Subcutaneous abdominal adipose tissue (tissue), 5 donors: ENCODE data around the gene RAB11FIP3.
"Not testable (repeated sequence)": the region's sequence is repeated elsewhere in the genome, so short reads cannot be mapped to it uniquely, and the experiment has no call there.

Experiments
- H3K27ac ChIP-seq: one replicate; pipeline ENCODE4 v1.7.0; 2013; ENCODE audit warnings: low read depth, mild to moderate bottlenecking, inconsistent platforms, low read length, moderate library complexity
- H3K27me3 ChIP-seq, 5 donors: one replicate each; pipeline ENCODE4 v1.7.0; 2013; ENCODE audit warnings: low read length in 5 of 5, inconsistent platforms in 1 of 5; ENCODE audit not compliant: control insufficient read depth in 5 of 5, insufficient read depth in 4 of 5
- H3K36me3 ChIP-seq, 5 donors: one replicate each; pipeline ENCODE4 v1.7.0; 2013; ENCODE audit warnings: low read length in 5 of 5; ENCODE audit not compliant: control insufficient read depth in 5 of 5, insufficient read depth in 5 of 5
- H3K4me1 ChIP-seq, 5 donors: one replicate each; pipeline ENCODE4 v1.7.0; 2013; ENCODE audit warnings: low read length in 5 of 5, mild to moderate bottlenecking in 3 of 5, moderate library complexity in 1 of 5; ENCODE audit not compliant: control insufficient read depth in 5 of 5, insufficient read depth in 5 of 5
- H3K4me3 ChIP-seq, 5 donors: one replicate each; pipeline ENCODE4 v1.7.0; 2013; ENCODE audit warnings: low read length in 5 of 5, low read depth in 1 of 5
- H3K9ac ChIP-seq, 5 donors: one replicate each; pipeline ENCODE4 v1.7.0; 2013; ENCODE audit warnings: low read length in 5 of 5, mild to moderate bottlenecking in 4 of 5, moderate library complexity in 3 of 5
- H3K9me3 ChIP-seq, 5 donors: one replicate each; pipeline ENCODE4 v1.7.0; 2013; ENCODE audit warnings: low read length in 5 of 5; ENCODE audit not compliant: control insufficient read depth in 5 of 5
- donor health status: healthy.
- donor health status: healthy.
- donor health status: healthy.
- donor health status: healthy.
- donor health status: healthy.

The RAB11FIP3 gene

GRCh38 chr16:502179-502943, 76.9 kb downstream of the RAB11FIP3 start:
- no peaks in the 10 kb centered on the region for H3K9me3 ChIP-seq
- peak overlapping the region in 1 of 5 donors; percentile 28 for H3K9ac ChIP-seq
- no peak overlapping the region for H3K27ac ChIP-seq
- no peaks in the 10 kb centered on the region for H3K4me1 ChIP-seq
- H3K4me3 ChIP-seq, result no peak overlapping the region
- H3K27me3 ChIP-seq, result no peaks in the 10 kb centered on the region
- H3K36me3 ChIP-seq, result peaks cover 0 to 40% (median 25%) of the 10 kb centered on the region in 5 donors

- Histone ChIP-seq H3K4me3 (no peak overlapping the region), H3K27ac (no peak overlapping the region), H3K9ac (no peak overlapping the region), H3K4me1 (no peaks in the 10 kb centered on the region), H3K27me3 (no peaks in the 10 kb centered on the region), H3K9me3 (no peaks in the 10 kb centered on the region), H3K36me3 (peaks cover 0 to 33% (median 22%) of the 10 kb centered on the region in 5 donors)
Measured at GRCh38 chr16:503150-504071, 78.0 kb downstream of the RAB11FIP3 start.

GRCh38 chr16:505479-506245, 80.2 kb downstream of the RAB11FIP3 start:
- H3K4me3 ChIP-seq, result no peak overlapping the region
- no peak overlapping the region for H3K9ac ChIP-seq
- peaks cover 0 to 33% (median 24%) of the 10 kb centered on the region in 5 donors for H3K36me3 ChIP-seq

GRCh38 chr16:506246-506546, 80.7 kb downstream of the RAB11FIP3 start:
- Histone ChIP-seq H3K9ac (no peak overlapping the region), H3K27ac (no peak overlapping the region), H3K27me3 (no peaks in the 10 kb centered on the region), H3K4me3 (no peak overlapping the region), H3K9me3 (no peaks in the 10 kb centered on the region), H3K4me1 (no peaks in the 10 kb centered on the region), H3K36me3 (peaks cover 0 to 34% (median 24%) of the 10 kb centered on the region in 5 donors)

More at GRCh38 chr16:505479-506245, 80.2 kb downstream of the RAB11FIP3 start:
- H3K27ac ChIP-seq, result no peak overlapping the region
- no peaks in the 10 kb centered on the region for H3K4me1 ChIP-seq
- no peaks in the 10 kb centered on the region for H3K9me3 ChIP-seq
- no peaks in the 10 kb centered on the region for H3K27me3 ChIP-seq

GRCh38 chr16:507527-507926, 82.1 kb downstream of the RAB11FIP3 start:
- not testable (repeated sequence) for H3K9ac ChIP-seq, H3K4me1 ChIP-seq, H3K4me3 ChIP-seq, H3K27me3 ChIP-seq, H3K27ac ChIP-seq, H3K9me3 ChIP-seq
- H3K36me3 ChIP-seq, result peaks cover 0 to 31% (median 21%) of the 10 kb centered on the region in 5 donors

- peaks cover 0 to 30% (median 17%) of the 10 kb centered on the region in 5 donors for H3K36me3 ChIP-seq
Measured at GRCh38 chr16:507996-508395, 82.5 kb downstream of the RAB11FIP3 start.

GRCh38 chr16:508884-509736, 83.7 kb downstream of the RAB11FIP3 start:
- Histone ChIP-seq H3K27ac (no peak overlapping the region), H3K27me3 (no peaks in the 10 kb centered on the region), H3K4me1 (no peaks in the 10 kb centered on the region), H3K9me3 (no peaks in the 10 kb centered on the region), H3K4me3 (no peak overlapping the region), H3K9ac (no peak overlapping the region), H3K36me3 (peaks cover 0 to 30% (median 15%) of the 10 kb centered on the region in 5 donors)

More at GRCh38 chr16:507996-508395, 82.5 kb downstream of the RAB11FIP3 start:
- Histone ChIP-seq H3K27ac (no peak overlapping the region), H3K9me3 (no peaks in the 10 kb centered on the region), H3K4me1 (no peaks in the 10 kb centered on the region), H3K27me3 (no peaks in the 10 kb centered on the region), H3K9ac (no peak overlapping the region), H3K4me3 (no peak overlapping the region)

- Histone ChIP-seq H3K4me3 (no peak overlapping the region), H3K9ac (no peak overlapping the region), H3K36me3 (peaks cover 0 to 32% (median 17%) of the 10 kb centered on the region in 5 donors), H3K27me3 (no peaks in the 10 kb centered on the region), H3K27ac (no peak overlapping the region), H3K9me3 (no peaks in the 10 kb centered on the region), H3K4me1 (no peaks in the 10 kb centered on the region)
Measured at GRCh38 chr16:510066-510825, 84.8 kb downstream of the RAB11FIP3 start.

- no peaks in the 10 kb centered on the region for H3K9me3 ChIP-seq
- H3K4me3 ChIP-seq, result no peak overlapping the region
- H3K27ac ChIP-seq, result no peak overlapping the region
- no peaks in the 10 kb centered on the region for H3K27me3 ChIP-seq
- H3K4me1 ChIP-seq, result no peaks in the 10 kb centered on the region
- H3K9ac ChIP-seq, result no peak overlapping the region
- peaks cover 0 to 31% (median 20%) of the 10 kb centered on the region in 5 donors for H3K36me3 ChIP-seq
Measured at GRCh38 chr16:512802-513201, 87.4 kb downstream of the RAB11FIP3 start.
